ENCODE measurements around the gene ZC4H2. TPM values are rescaled to one million over a fixed set of nuclear protein-coding genes. Genes with fewer than 3 reads are reported as not detected.
"Not testable (repeated sequence)": the region's sequence is repeated elsewhere in the genome, so short reads cannot be mapped to it uniquely, and the experiment has no call there.

Gene ZC4H2
- 23.5 TPM for polyA plus RNA-seq (2013)

- ChIA-PET POLR2A (no interaction called here), CTCF (no interaction called here)
- 9% methylated on average over 8 of the region's 17 CpGs for WGBS (ENCODE audit: insufficient coverage)
- no peaks in the 10 kb centered on the region for H3K27me3 ChIP-seq (replicated peaks in 2 of 5; ENCODE audit: control insufficient read depth in 4 of 5, insufficient read depth in 5 of 5, low read length in 4 of 5)
- DNase-seq, result peak; percentile 75 to 91 (median 85)
- peaks cover 0 to 8% (median under 1%) of the 10 kb centered on the region in 4 experiments for H3K36me3 ChIP-seq (ENCODE audit: control insufficient read depth in 4 of 4, insufficient read depth in 4 of 4, low read length in 3 of 4)
- peaks cover 2 to 12% (median 5%) of the 10 kb centered on the region in 4 experiments for H3K4me1 ChIP-seq (ENCODE audit: control extremely low read depth in 1 of 4, control insufficient read depth in 4 of 4, insufficient read depth in 4 of 4, low read length in 3 of 4)
- no peak within 1 kb of the TSS for H3K27ac ChIP-seq (ENCODE audit: insufficient read depth in 1 of 2, low read depth in 1 of 2, low read length in 2 of 2, poor library complexity in 1 of 2, severe bottlenecking in 2 of 2)
- peaks cover 0 to 4% (median 0%) of the 10 kb centered on the region in 5 experiments for H3K9me3 ChIP-seq (ENCODE audit: control extremely low read depth in 1 of 5, control insufficient read depth in 4 of 5, insufficient read depth in 2 of 5, low read depth in 1 of 5, low read length in 4 of 5)
- peak within 1 kb of the TSS; percentile 55 to 88 (median 76) for H3K4me3 ChIP-seq (ENCODE audit: control insufficient read depth in 1 of 7, extremely low read depth in 1 of 7, insufficient read depth in 4 of 7, low read depth in 2 of 7, low read length in 6 of 7)
Measured at GRCh38 chrX:64975989-64976672, at the start of gene ZC4H2. ZC4H2 (minus strand) TSS chrX:64976450; CDS start chrX:64976377, 73 bp downstream.

DNA sequence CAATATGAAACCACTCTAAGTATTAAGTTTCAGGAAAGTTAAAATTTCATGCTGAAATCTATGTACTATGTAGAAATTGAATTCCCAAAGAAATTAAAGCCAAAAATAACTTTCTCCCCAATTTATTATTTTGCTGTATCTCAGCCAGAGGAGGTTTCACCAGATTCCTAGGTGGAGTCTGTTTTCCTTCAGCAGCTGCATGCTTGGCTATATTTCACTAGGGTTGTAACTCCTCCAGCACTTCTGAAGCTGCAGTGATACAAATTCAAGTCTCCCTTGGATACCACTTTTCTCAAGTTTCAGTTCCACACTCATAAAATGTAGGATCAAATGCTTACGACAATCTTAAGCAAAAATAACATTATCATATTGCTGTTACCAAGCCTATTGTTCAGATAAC is 41.2 kb upstream of the ZC4H2 start:
- Histone ChIP-seq H3K9me3 (ENCODE audit: control extremely low read depth in 1 of 5, control insufficient read depth in 4 of 5, insufficient read depth in 2 of 5, low read depth in 1 of 5, low read length in 4 of 5) (peaks cover 0 to 1% (median 0%) of the 10 kb centered on the region in 5 experiments), H3K27ac (ENCODE audit: insufficient read depth in 1 of 2, low read depth in 1 of 2, low read length in 2 of 2, poor library complexity in 1 of 2, severe bottlenecking in 2 of 2) (no peak overlapping the region), H3K27me3 (replicated peaks in 2 of 5; ENCODE audit: control insufficient read depth in 4 of 5, insufficient read depth in 5 of 5, low read length in 4 of 5) (no peaks in the 10 kb centered on the region), H3K4me1 (ENCODE audit: control extremely low read depth in 1 of 4, control insufficient read depth in 4 of 4, insufficient read depth in 4 of 4, low read length in 3 of 4) (no peaks in the 10 kb centered on the region), H3K4me3 (ENCODE audit: control insufficient read depth in 1 of 7, extremely low read depth in 1 of 7, insufficient read depth in 4 of 7, low read depth in 2 of 7, low read length in 6 of 7) (no peak overlapping the region), H3K36me3 (ENCODE audit: control insufficient read depth in 4 of 4, insufficient read depth in 4 of 4, low read length in 3 of 4) (no peaks in the 10 kb centered on the region)
- POLR2A ChIA-PET, result no interaction called here
- DNase-seq, result no peak
- no CpG with 5 or more reads among the region's 1 CpG for WGBS (ENCODE audit: insufficient coverage)
- CTCF ChIA-PET, result no interaction called here

GRCh38 chrX:65014230-65014629 is 38.0 kb upstream of the ZC4H2 start:
- POLR2A ChIA-PET, result no interaction called here
- CTCF ChIA-PET, result no interaction called here
- DNase-seq, result no peak
- Histone ChIP-seq H3K27ac (ENCODE audit: insufficient read depth in 1 of 2, low read depth in 1 of 2, low read length in 2 of 2, poor library complexity in 1 of 2, severe bottlenecking in 2 of 2) (no peak overlapping the region), H3K27me3 (replicated peaks in 2 of 5; ENCODE audit: control insufficient read depth in 4 of 5, insufficient read depth in 5 of 5, low read length in 4 of 5) (no peaks in the 10 kb centered on the region), H3K36me3 (ENCODE audit: control insufficient read depth in 4 of 4, insufficient read depth in 4 of 4, low read length in 3 of 4) (no peaks in the 10 kb centered on the region), H3K4me1 (ENCODE audit: control extremely low read depth in 1 of 4, control insufficient read depth in 4 of 4, insufficient read depth in 4 of 4, low read length in 3 of 4) (no peaks in the 10 kb centered on the region), H3K9me3 (ENCODE audit: control extremely low read depth in 1 of 5, control insufficient read depth in 4 of 5, insufficient read depth in 2 of 5, low read depth in 1 of 5, low read length in 4 of 5) (peaks cover 0 to 1% (median 0%) of the 10 kb centered on the region in 5 experiments), H3K4me3 (ENCODE audit: control insufficient read depth in 1 of 7, extremely low read depth in 1 of 7, insufficient read depth in 4 of 7, low read depth in 2 of 7, low read length in 6 of 7) (no peak overlapping the region)

DNA sequence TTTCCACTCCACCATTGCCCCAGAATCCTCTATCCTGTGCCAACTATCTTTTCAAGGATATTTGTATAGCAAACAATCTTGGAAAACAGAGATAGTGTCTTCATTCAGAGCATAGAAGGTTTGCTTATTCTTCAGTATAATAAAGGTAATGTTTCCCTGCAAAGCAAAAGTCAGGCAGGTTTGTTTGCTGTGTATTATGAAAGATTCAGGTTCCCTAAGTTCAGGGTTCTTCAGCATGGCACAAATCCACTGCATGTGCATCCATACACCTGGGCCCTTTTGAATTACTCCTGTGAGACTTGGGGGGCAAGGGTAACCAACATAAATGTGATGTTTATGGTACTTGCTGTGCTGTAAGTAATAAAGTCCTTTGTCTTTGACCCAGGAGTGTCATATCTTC is 33.2 kb upstream of the ZC4H2 start:
- H3K9me3 ChIP-seq (ENCODE audit: control extremely low read depth in 1 of 5, control insufficient read depth in 4 of 5, insufficient read depth in 2 of 5, low read depth in 1 of 5, low read length in 4 of 5), result no peaks in the 10 kb centered on the region
- H3K4me3 ChIP-seq (ENCODE audit: control insufficient read depth in 1 of 7, extremely low read depth in 1 of 7, insufficient read depth in 4 of 7, low read depth in 2 of 7, low read length in 6 of 7), result no peak overlapping the region
- H3K27ac ChIP-seq (ENCODE audit: insufficient read depth in 1 of 2, low read depth in 1 of 2, low read length in 2 of 2, poor library complexity in 1 of 2, severe bottlenecking in 2 of 2), result no peak overlapping the region
- no peak for DNase-seq
- H3K36me3 ChIP-seq (ENCODE audit: control insufficient read depth in 4 of 4, insufficient read depth in 4 of 4, low read length in 3 of 4), result no peaks in the 10 kb centered on the region
- H3K4me1 ChIP-seq (ENCODE audit: control extremely low read depth in 1 of 4, control insufficient read depth in 4 of 4, insufficient read depth in 4 of 4, low read length in 3 of 4), result no peaks in the 10 kb centered on the region
- ChIA-PET CTCF (no interaction called here), POLR2A (no interaction called here)
- no peaks in the 10 kb centered on the region for H3K27me3 ChIP-seq (replicated peaks in 2 of 5; ENCODE audit: control insufficient read depth in 4 of 5, insufficient read depth in 5 of 5, low read length in 4 of 5)

GRCh38 chrX:65002208-65002607 is 26.0 kb upstream of the ZC4H2 start:
- H3K4me3 ChIP-seq (ENCODE audit: control insufficient read depth in 1 of 7, extremely low read depth in 1 of 7, insufficient read depth in 4 of 7, low read depth in 2 of 7, low read length in 6 of 7); CTCF ChIA-PET; H3K27me3 ChIP-seq (replicated peaks in 2 of 5; ENCODE audit: control insufficient read depth in 4 of 5, insufficient read depth in 5 of 5, low read length in 4 of 5); DNase-seq; H3K36me3 ChIP-seq (ENCODE audit: control insufficient read depth in 4 of 4, insufficient read depth in 4 of 4, low read length in 3 of 4); POLR2A ChIA-PET; H3K9me3 ChIP-seq (ENCODE audit: control extremely low read depth in 1 of 5, control insufficient read depth in 4 of 5, insufficient read depth in 2 of 5, low read depth in 1 of 5, low read length in 4 of 5); H3K4me1 ChIP-seq (ENCODE audit: control extremely low read depth in 1 of 4, control insufficient read depth in 4 of 4, insufficient read depth in 4 of 4, low read length in 3 of 4); H3K27ac ChIP-seq (ENCODE audit: insufficient read depth in 1 of 2, low read depth in 1 of 2, low read length in 2 of 2, poor library complexity in 1 of 2, severe bottlenecking in 2 of 2): not testable (repeated sequence)
- WGBS (ENCODE audit: insufficient coverage), result 94% methylated on average over 9 of the region's 26 CpGs

DNA sequence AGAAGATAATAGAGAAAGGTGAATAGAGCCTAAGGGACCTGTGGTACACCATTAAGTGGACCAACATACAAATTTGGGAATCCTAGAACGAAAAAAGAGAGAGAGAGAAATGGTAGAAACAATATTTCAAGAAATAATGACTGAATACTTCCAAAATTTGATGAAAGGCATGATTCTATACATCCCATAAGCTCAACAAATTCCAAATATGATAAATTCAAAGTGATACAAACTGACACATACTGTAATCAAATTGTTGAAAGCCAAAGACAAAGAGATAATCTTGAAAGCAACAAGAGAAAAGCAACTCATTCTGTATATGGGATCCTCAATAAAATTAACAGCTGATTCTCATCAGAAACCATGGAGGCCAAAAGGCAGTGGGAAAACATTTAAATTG is 20.6 kb upstream of the ZC4H2 start:
- no peaks in the 10 kb centered on the region for H3K4me1 ChIP-seq (ENCODE audit: control extremely low read depth in 1 of 4, control insufficient read depth in 4 of 4, insufficient read depth in 4 of 4, low read length in 3 of 4)
- H3K4me3 ChIP-seq (ENCODE audit: control insufficient read depth in 1 of 7, extremely low read depth in 1 of 7, insufficient read depth in 4 of 7, low read depth in 2 of 7, low read length in 6 of 7), result no peak overlapping the region
- H3K27ac ChIP-seq (ENCODE audit: insufficient read depth in 1 of 2, low read depth in 1 of 2, low read length in 2 of 2, poor library complexity in 1 of 2, severe bottlenecking in 2 of 2), result no peak overlapping the region
- ChIA-PET CTCF (no interaction called here), POLR2A (no interaction called here)
- DNase-seq, result no peak
- peaks cover 0 to 11% (median 7%) of the 10 kb centered on the region in 5 experiments for H3K9me3 ChIP-seq (ENCODE audit: control extremely low read depth in 1 of 5, control insufficient read depth in 4 of 5, insufficient read depth in 2 of 5, low read depth in 1 of 5, low read length in 4 of 5)
- WGBS (ENCODE audit: insufficient coverage), result no CpG with 5 or more reads among the region's 1 CpG
- no peaks in the 10 kb centered on the region for H3K36me3 ChIP-seq (ENCODE audit: control insufficient read depth in 4 of 4, insufficient read depth in 4 of 4, low read length in 3 of 4)
- H3K27me3 ChIP-seq (replicated peaks in 2 of 5; ENCODE audit: control insufficient read depth in 4 of 5, insufficient read depth in 5 of 5, low read length in 4 of 5), result no peaks in the 10 kb centered on the region

GRCh38 chrX:64994131-64994798 is 18.0 kb upstream of the ZC4H2 start:
- no peak for DNase-seq
- Histone ChIP-seq H3K36me3 (ENCODE audit: control insufficient read depth in 4 of 4, insufficient read depth in 4 of 4, low read length in 3 of 4) (no peaks in the 10 kb centered on the region), H3K4me1 (ENCODE audit: control extremely low read depth in 1 of 4, control insufficient read depth in 4 of 4, insufficient read depth in 4 of 4, low read length in 3 of 4) (no peaks in the 10 kb centered on the region), H3K9me3 (ENCODE audit: control extremely low read depth in 1 of 5, control insufficient read depth in 4 of 5, insufficient read depth in 2 of 5, low read depth in 1 of 5, low read length in 4 of 5) (peaks cover 0 to 10% (median 4%) of the 10 kb centered on the region in 5 experiments), H3K27ac (ENCODE audit: insufficient read depth in 1 of 2, low read depth in 1 of 2, low read length in 2 of 2, poor library complexity in 1 of 2, severe bottlenecking in 2 of 2) (no peak overlapping the region), H3K4me3 (ENCODE audit: control insufficient read depth in 1 of 7, extremely low read depth in 1 of 7, insufficient read depth in 4 of 7, low read depth in 2 of 7, low read length in 6 of 7) (no peak overlapping the region), H3K27me3 (replicated peaks in 2 of 5; ENCODE audit: control insufficient read depth in 4 of 5, insufficient read depth in 5 of 5, low read length in 4 of 5) (no peaks in the 10 kb centered on the region)
- ChIA-PET POLR2A (no interaction called here), CTCF (no interaction called here)
- WGBS (ENCODE audit: insufficient coverage), result no CpG with 5 or more reads among the region's 2 CpGs

All from common myeloid progenitor, CD34-positive (primary cell).